OCI-LY7 (cell line): ENCODE data around the gene GRK6. TPM values are rescaled to one million over a fixed set of nuclear protein-coding genes. Genes with fewer than 3 reads are reported as not detected.
A peak's percentile ranks its signal among the peaks of the same experiment; 100 is the strongest.

Experiments
- BruUV-seq: library from RNA; stranded (reverse); fragments of 400-500 nt; replicated peaks from 2 replicates; lab custom pipeline; 2021; lab: Mats Ljungman, UMichigan
- CTCF ChIA-PET: fragments of 300-600 bp; sonication (Branson Sonifier 250); formaldehyde crosslinking; loops from one replicate; lab custom pipeline; 2022; ENCODE audit warnings: antibody characterized with exemption; ENCODE audit not compliant: unreplicated experiment; lab: Charles Lee
- POLR2A ChIA-PET: fragments of 300-600 bp; sonication (Branson Sonifier 250); formaldehyde crosslinking; loops from one replicate; lab custom pipeline; 2022; ENCODE audit warnings: antibody characterized with exemption; lab: Charles Lee
- DNase-seq: peaks from one replicate; pipeline ENCODE4 v3.0.0-alpha.2; 2015; ENCODE audit warnings: low spot score
- H2AFZ ChIP-seq: fragments of 200-600 bp; sonication (generic), shearing (Covaris generic); 2 replicates; pipeline ENCODE4 v1.6.1; 2014; ENCODE audit warnings: mild to moderate bottlenecking, antibody characterized with exemption, low read length, moderate library complexity
- H3K27ac ChIP-seq: fragments of 200-600 bp; sonication (generic); 2 replicates; pipeline ENCODE4 v1.5.1; 2014; ENCODE audit warnings: mixed run types, low read depth, mild to moderate bottlenecking, moderate library complexity, low read length, inconsistent platforms; ENCODE audit not compliant: poor library complexity, severe bottlenecking
- H3K36me3 ChIP-seq: fragments of 200-600 bp; sonication (generic); 2 replicates; pipeline ENCODE4 v1.6.1; 2014; ENCODE audit warnings: mild to moderate bottlenecking, antibody characterized with exemption, low read length, moderate library complexity, mixed read lengths; ENCODE audit not compliant: insufficient read depth
- H3K4me1 ChIP-seq: fragments of 200-600 bp; sonication (generic); 2 replicates; pipeline ENCODE4 v1.5.1; 2014; ENCODE audit warnings: mild to moderate bottlenecking, low read length; ENCODE audit not compliant: insufficient read depth, poor library complexity, severe bottlenecking
- H3K4me2 ChIP-seq: fragments of 200-600 bp; sonication (generic); 2 replicates; pipeline ENCODE4 v1.6.1; 2014; ENCODE audit warnings: mild to moderate bottlenecking, low read length
- H3K4me3 ChIP-seq: fragments of 200-600 bp; sonication (generic); 2 replicates; pipeline ENCODE4 v1.5.1; 2014; ENCODE audit warnings: mild to moderate bottlenecking, low read depth, low read length; ENCODE audit not compliant: poor library complexity, severe bottlenecking
- H3K79me2 ChIP-seq: fragments of 200-600 bp; sonication (generic); 2 replicates; pipeline ENCODE4 v1.6.1; 2016; ENCODE audit warnings: low read depth, mild to moderate bottlenecking, low read length, moderate library complexity, mixed read lengths; ENCODE audit not compliant: insufficient read depth
- H3K9me2 ChIP-seq: fragments of 200-600 bp; sonication (generic); 2 replicates; pipeline ENCODE4 v1.6.1; 2016; ENCODE audit warnings: mild to moderate bottlenecking, low read length, mixed read lengths; ENCODE audit not compliant: insufficient read depth
- H3K9me3 ChIP-seq: fragments of 200-600 bp; sonication (generic); 2 replicates; pipeline ENCODE4 v1.6.1; 2014; ENCODE audit warnings: mild to moderate bottlenecking, mixed run types, low read length, mixed read lengths
- H4K20me1 ChIP-seq: fragments of 200-600 bp; sonication (generic); 2 replicates; pipeline ENCODE4 v1.6.1; 2014; ENCODE audit warnings: mild to moderate bottlenecking, antibody characterized with exemption, low read length, moderate library complexity, mixed read lengths; ENCODE audit not compliant: insufficient read depth
- EZH2phosphoT487 ChIP-seq: fragments of 200-600 bp; sonication (generic); IDR thresholded peaks from 2 replicates; pipeline ENCODE4 v1.6.1; 2018; ENCODE audit warnings: low read depth, borderline replicate concordance, mild to moderate bottlenecking, mixed run types, antibody characterized with exemption, low read length, moderate library complexity, mixed read lengths
- intact Hi-C: fragments of 100-400 bp; cut with micrococcal nuclease; formaldehyde crosslinking; loops from one replicate; pipeline ENCODE4 v1.10.0; 2022; ENCODE audit not compliant: unreplicated experiment
- total RNA-seq, 2 experiments: library from RNA; depleted of rRNA in 1 of 2; stranded (reverse); fragments of >200 nt in 1 of 2; shearing (Covaris generic) in 1 of 2; gene quantifications; 2 replicates each; pipeline ENCODE4 v1.2.3, GENCODE V29; 2014 to 2022
- TF ChIP-seq, protein P1 (sequence below): fragments of 200-600 bp; sonication (generic); conservative IDR thresholded peaks from 2 replicates; pipeline ENCODE4 v1.5.1; 2014; ENCODE audit warnings: mild to moderate bottlenecking, antibody characterized with exemption, low read length, moderate library complexity, mixed read lengths

The GRK6 gene
- total RNA-seq, 2 experiments from 2014 or later = 46.2 to 99.4 TPM

DNA sequence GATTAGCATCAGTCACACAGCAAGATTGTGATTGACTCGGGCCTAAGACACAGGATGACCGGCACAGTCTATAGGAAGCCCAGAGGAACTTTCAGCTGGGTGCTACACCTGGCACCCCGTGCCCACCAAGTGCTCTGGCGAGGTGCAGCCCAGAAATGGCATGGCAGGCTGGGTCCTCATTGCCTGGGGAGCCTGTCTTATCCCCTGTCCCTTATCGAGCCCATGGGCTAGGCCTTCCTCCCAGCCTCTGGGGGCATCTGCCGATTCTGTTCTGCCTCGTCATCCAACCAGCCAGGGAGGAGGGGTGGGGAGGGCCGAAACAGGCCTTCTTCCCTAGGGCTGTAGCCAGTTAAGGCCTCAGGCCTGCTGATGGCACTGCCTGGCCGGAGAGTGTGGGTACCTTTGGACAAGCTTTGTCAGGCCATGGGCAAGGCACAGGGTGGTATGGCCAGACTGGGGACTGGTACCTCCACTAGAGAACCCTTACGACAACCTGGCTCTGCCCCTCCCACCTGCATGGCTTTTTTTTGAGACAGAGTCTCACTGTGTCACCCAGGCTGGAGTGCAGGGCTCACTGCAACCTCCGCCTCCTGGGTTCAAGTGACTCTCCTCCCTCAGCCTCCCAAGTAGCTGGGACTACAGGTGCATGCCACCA is 1.6 kb downstream of the GRK6 start:
- intact Hi-C loops = loop anchor here (5.0 kb wide), 1 partner anchor 426 kb away; no protein-coding TSS in a partner anchor
- peaks cover 21% of the 10 kb centered on the region for H3K36me3 ChIP-seq
- H3K79me2 ChIP-seq = peaks cover 31% of the 10 kb centered on the region
- TF ChIP-seq EZH2phosphoT487 = no peak
- TF ChIP-seq, protein P1, sequence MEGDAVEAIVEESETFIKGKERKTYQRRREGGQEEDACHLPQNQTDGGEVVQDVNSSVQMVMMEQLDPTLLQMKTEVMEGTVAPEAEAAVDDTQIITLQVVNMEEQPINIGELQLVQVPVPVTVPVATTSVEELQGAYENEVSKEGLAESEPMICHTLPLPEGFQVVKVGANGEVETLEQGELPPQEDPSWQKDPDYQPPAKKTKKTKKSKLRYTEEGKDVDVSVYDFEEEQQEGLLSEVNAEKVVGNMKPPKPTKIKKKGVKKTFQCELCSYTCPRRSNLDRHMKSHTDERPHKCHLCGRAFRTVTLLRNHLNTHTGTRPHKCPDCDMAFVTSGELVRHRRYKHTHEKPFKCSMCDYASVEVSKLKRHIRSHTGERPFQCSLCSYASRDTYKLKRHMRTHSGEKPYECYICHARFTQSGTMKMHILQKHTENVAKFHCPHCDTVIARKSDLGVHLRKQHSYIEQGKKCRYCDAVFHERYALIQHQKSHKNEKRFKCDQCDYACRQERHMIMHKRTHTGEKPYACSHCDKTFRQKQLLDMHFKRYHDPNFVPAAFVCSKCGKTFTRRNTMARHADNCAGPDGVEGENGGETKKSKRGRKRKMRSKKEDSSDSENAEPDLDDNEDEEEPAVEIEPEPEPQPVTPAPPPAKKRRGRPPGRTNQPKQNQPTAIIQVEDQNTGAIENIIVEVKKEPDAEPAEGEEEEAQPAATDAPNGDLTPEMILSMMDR = 0 out of 2 replicates have a peak, but pooled peaks have one; percentile 22
- H3K4me1 ChIP-seq = peaks cover 66% of the 10 kb centered on the region
- H3K4me3 ChIP-seq = peak overlapping the region; percentile 77
- H3K9me2 ChIP-seq = no peaks in the 10 kb centered on the region
- no peak overlapping the region for H2AFZ ChIP-seq
- peak overlapping the region; percentile 98 for H3K4me2 ChIP-seq
- ChIA-PET CTCF (no interaction called here), POLR2A (interaction anchor here (0.6 to 2.6 kb wide), 8 partner anchors 10 to 79 kb away, joined by 3 to 10 read pairs (median 4); no protein-coding TSS in a partner anchor)
- no peaks in the 10 kb centered on the region for H3K9me3 ChIP-seq
- peak overlapping the region; percentile 87 for H3K27ac ChIP-seq
- peak; percentile 46 for DNase-seq
- BruUV-seq = no TSS peak
- H4K20me1 ChIP-seq = peaks cover 9% of the 10 kb centered on the region

DNA sequence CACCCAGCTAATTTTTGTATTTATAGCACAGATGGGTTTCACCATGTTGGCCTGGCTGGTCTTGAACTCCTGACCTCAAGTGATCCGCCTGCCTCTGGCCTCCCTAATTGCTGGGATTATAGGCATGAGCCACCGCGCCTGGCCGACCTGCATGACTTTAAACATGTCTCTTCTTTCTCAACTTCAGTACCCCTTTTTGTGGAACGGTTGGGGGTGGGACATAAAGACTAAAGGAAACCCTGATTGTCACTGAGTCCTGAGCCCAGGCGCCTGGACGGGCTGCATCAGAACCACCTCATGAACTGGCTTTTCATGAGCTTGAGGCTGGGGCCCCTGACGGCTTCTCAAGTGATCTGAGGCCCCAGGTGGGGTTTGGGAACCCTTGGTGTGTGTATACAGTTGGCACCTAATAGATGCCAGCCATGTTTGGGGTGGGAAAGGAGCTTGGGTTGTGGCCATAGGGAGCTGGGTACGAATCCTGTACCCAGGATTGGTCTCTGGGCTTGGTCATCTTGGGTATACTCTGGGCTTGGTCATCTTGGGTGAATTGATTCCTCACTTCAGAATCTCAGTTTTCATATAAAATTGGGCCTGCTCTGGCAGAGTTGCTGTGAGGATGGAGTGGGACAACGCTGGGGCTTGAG is 2.2 kb downstream of the GRK6 start:
- Histone ChIP-seq H4K20me1 (peaks cover 9% of the 10 kb centered on the region), H2AFZ (no peak overlapping the region), H3K9me3 (no peaks in the 10 kb centered on the region), H3K27ac (peak overlapping the region; percentile 87), H3K9me2 (no peaks in the 10 kb centered on the region), H3K36me3 (peaks cover 28% of the 10 kb centered on the region), H3K4me3 (peak overlapping the region; percentile 77), H3K79me2 (peaks cover 31% of the 10 kb centered on the region), H3K4me1 (peaks cover 66% of the 10 kb centered on the region), H3K4me2 (peak overlapping the region; percentile 98)
- TF ChIP-seq, protein P1 = no peak
- BruUV-seq = no TSS peak
- DNase-seq = no peak
- intact Hi-C loops = loop anchor here (5.0 kb wide), 1 partner anchor 426 kb away; no protein-coding TSS in a partner anchor
- POLR2A ChIA-PET = interaction anchor here (0.6 to 2.6 kb wide), 9 partner anchors 18 to 260 kb away, joined by 3 to 10 read pairs (median 4); partner anchors contain the start of genes F12 and PRR7
- CTCF ChIA-PET = interaction anchor here (0.7 to 1.5 kb wide), 4 partner anchors 25 to 87 kb away, joined by 5 to 17 read pairs (median 5); no protein-coding TSS in a partner anchor
